CD4-positive, alpha-beta T cell (primary cell): Measurements from ENCODE around the gene SSTR5. TPM values are rescaled to one million over a fixed set of nuclear protein-coding genes. Genes with fewer than 3 reads are reported as not detected.

ENCODE experiments used
- ATAC-seq: fragments of 200-7000 bp; cut with Tn5 transposase; one replicate; pipeline ENCODE4 v1.10.0; 2022; ENCODE audit warnings: mild to moderate bottlenecking; ENCODE audit not compliant: poor library complexity
- CTCF ChIA-PET: fragments of 350-600 bp; sonication (Branson Sonifier 250); formaldehyde crosslinking; loops from one replicate; lab custom pipeline; 2021; ENCODE audit warnings: antibody characterized with exemption, inconsistent platforms; lab: Charles Lee
- POLR2A ChIA-PET: fragments of 350-600 bp; sonication (Branson Sonifier 250); formaldehyde crosslinking; loops from one replicate; lab custom pipeline; 2021; ENCODE audit warnings: antibody characterized with exemption, inconsistent platforms; lab: Charles Lee
- DNase-seq, 14 experiments: peaks; one replicate each; pipeline ENCODE4 v3.0.0-alpha.2; 2013 to 2020; ENCODE audit warnings: mixed read lengths in 2 of 14
- H3K27ac ChIP-seq, 2 donors: one replicate each; pipeline versions ENCODE4 v1.5.1 to v1.7.0; 2013; ENCODE audit warnings: low read length in 2 of 2, low read depth in 1 of 2, mild to moderate bottlenecking in 1 of 2
- H3K27me3 ChIP-seq, 2 experiments: 1 replicate in 1 of 2; 2 replicates in 1 of 2; pipeline versions ENCODE4 v1.6.1 to v1.7.0; 2013; ENCODE audit warnings: low read length in 2 of 2, control low read depth in 1 of 2, mild to moderate bottlenecking in 1 of 2, moderate library complexity in 1 of 2; ENCODE audit not compliant: insufficient read depth in 2 of 2, control insufficient read depth in 1 of 2
- H3K36me3 ChIP-seq: one replicate; pipeline ENCODE4 v1.6.1; 2013; ENCODE audit warnings: low read length, control low read depth; ENCODE audit not compliant: insufficient read depth
- H3K4me1 ChIP-seq: one replicate; pipeline ENCODE4 v1.6.1; 2013; ENCODE audit warnings: low read length, control low read depth; ENCODE audit not compliant: insufficient read depth
- H3K4me3 ChIP-seq: one replicate; pipeline ENCODE4 v1.5.1; 2013; ENCODE audit warnings: mild to moderate bottlenecking, low read length, moderate library complexity
- H3K9me3 ChIP-seq, 2 experiments: 1 replicate in 1 of 2; 2 replicates in 1 of 2; pipeline versions ENCODE4 v1.6.1 to v1.7.0; 2013; ENCODE audit warnings: low read length in 2 of 2, mild to moderate bottlenecking in 2 of 2, control low read depth in 1 of 2, moderate library complexity in 1 of 2; ENCODE audit not compliant: control insufficient read depth in 1 of 2, insufficient read depth in 1 of 2
- H3K27ac Mint-ChIP-seq: one replicate; pipeline ENCODE4 v1.8.0; 2020; ENCODE audit warnings: mixed read lengths
- H3K27me3 Mint-ChIP-seq: one replicate; pipeline ENCODE4 v1.8.0; 2021; ENCODE audit warnings: mixed read lengths
- H3K36me3 Mint-ChIP-seq: one replicate; pipeline ENCODE4 v1.8.0; 2021; ENCODE audit warnings: low read depth, mixed read lengths
- H3K4me1 Mint-ChIP-seq: one replicate; pipeline ENCODE4 v1.8.0; 2021; ENCODE audit warnings: low read depth, mixed read lengths
- H3K4me3 Mint-ChIP-seq: one replicate; pipeline ENCODE4 v1.8.0; 2020; ENCODE audit warnings: mild to moderate bottlenecking, mixed read lengths
- H3K9me3 Mint-ChIP-seq: one replicate; pipeline ENCODE4 v1.8.0; 2020; ENCODE audit warnings: mixed read lengths
- CTCF ChIP-seq: fragments of 200-600 bp; IDR thresholded peaks from one replicate; pipeline ENCODE4 v1.8.0; 2022; ENCODE audit warnings: antibody characterized with exemption, mild to moderate bottlenecking
- intact Hi-C, 2 experiments: fragments of 100-400 bp; cut with DNase I in 1 of 2; cut with micrococcal nuclease in 1 of 2; formaldehyde crosslinking; loops; one replicate each; pipeline versions ENCODE4 v1.15.1 to v1.9.0; 2023 to 2025; cut with DNase I, micrococcal nuclease
- total RNA-seq, 174 experiments: library from RNA in 2 of 174; stranded (reverse) in 2 of 174; gene quantifications; one replicate each; pipeline ENCODE4 v1.2.3 and lab custom pipeline; 2021 to 2026

Gene SSTR5
- total RNA-seq, 2 experiments from 2014 or later, result not detected

DNA sequence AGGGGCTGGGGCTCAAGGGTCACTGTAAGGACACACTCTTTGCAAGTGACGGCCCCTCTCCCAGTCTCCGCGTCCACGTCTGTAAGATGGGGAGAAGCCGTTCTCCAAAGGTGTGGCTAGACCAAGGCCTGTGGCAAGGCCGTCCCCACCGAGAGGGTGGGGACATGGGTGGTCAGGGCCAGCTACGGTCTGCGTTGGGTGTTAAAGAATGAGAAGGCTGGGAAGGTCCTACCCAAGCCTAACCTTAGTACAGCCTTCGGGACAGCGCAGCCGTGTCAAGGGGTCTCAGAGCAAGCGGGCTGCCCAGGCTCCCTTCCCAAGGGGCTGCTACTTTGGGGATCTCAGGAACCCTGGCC, 21.6 kb downstream of the SSTR5 start:
- Histone ChIP-seq H3K4me3 (no peak overlapping the region), H3K27ac (no peak overlapping the region), H3K27me3 (peaks cover 4% of the 10 kb centered on the region in 2 experiments), H3K9me3 (no peaks in the 10 kb centered on the region), H3K4me1 (no peaks in the 10 kb centered on the region), H3K36me3 (no peaks in the 10 kb centered on the region)
- ChIA-PET CTCF (no interaction called here), POLR2A (no interaction called here)
- no peak overlapping the region for H3K27ac Mint-ChIP-seq
- DNase-seq (no peak), ATAC-seq (no peak)
- no peaks in the 10 kb centered on the region for H3K27me3 Mint-ChIP-seq
- no peak for TF ChIP-seq CTCF
- H3K4me3 Mint-ChIP-seq, result no peak overlapping the region
- no peaks in the 10 kb centered on the region for H3K9me3 Mint-ChIP-seq
- no peaks in the 10 kb centered on the region for H3K36me3 Mint-ChIP-seq
- intact Hi-C loops, result no loop called here
- no peaks in the 10 kb centered on the region for H3K4me1 Mint-ChIP-seq

- Mint-ChIP-seq H3K27me3 (no peaks in the 10 kb centered on the region), H3K4me1 (no peaks in the 10 kb centered on the region), H3K27ac (no peak overlapping the region), H3K4me3 (no peak overlapping the region), H3K36me3 (no peaks in the 10 kb centered on the region), H3K9me3 (no peaks in the 10 kb centered on the region)
- no peak overlapping the region for H3K27ac ChIP-seq
- H3K4me3 ChIP-seq, result no peak overlapping the region
- POLR2A ChIA-PET, result interaction anchor here (1.1 kb wide), 1 partner anchor 288 kb away, joined by 3 read pairs; no protein-coding TSS in a partner anchor
- peaks cover 1 to 2% of the 10 kb centered on the region in 2 experiments for H3K27me3 ChIP-seq
- H3K36me3 ChIP-seq, result no peaks in the 10 kb centered on the region
- DNase-seq (no peak), ATAC-seq (no peak)
- CTCF ChIA-PET, result no interaction called here
- no peak for TF ChIP-seq CTCF
- no peaks in the 10 kb centered on the region for H3K4me1 ChIP-seq
- intact Hi-C loops, result no loop called here
- H3K9me3 ChIP-seq, result no peaks in the 10 kb centered on the region
Measured at GRCh38 chr16:1094601-1095449, 22.3 kb downstream of the SSTR5 start.

DNA sequence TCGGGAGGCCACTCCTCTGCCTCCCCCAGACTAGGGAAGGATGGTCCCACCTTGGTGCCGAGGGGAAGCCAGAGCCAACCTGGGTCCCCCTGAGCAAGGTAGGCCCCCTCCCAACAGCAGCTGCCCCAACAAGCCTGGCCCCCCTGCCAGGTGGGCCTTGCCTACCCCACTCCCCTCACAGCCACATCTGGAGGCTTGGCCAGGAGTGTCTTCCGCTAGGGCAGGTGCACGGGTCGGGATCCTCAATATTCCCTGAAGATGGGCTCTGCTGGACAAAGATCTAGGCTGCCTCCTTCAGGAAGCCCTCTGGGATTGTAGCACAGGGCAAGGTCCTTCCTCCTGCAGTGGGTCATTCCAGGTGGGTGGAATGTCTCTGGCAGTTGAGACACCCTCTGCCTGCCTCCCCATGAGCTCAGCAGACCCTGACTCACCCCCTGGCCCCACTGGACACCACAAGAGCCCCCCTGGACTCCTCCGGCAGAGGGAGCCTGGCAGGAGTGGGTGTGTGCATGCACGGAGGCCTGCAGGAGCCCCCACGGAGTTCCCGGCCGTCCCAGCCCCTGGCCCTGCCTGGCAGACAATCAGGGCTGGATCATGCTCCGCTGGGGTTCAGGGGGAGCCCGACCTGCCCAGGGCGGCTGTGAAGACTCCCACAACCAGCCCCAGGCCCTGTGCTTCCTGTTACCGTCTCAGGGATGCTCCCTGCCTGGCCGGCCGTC, 23.1 kb downstream of the SSTR5 start:
- intact Hi-C loops, result no loop called here
- no peaks in the 10 kb centered on the region for H3K36me3 Mint-ChIP-seq
- Histone ChIP-seq H3K9me3 (no peaks in the 10 kb centered on the region), H3K4me3 (no peak overlapping the region), H3K27me3 (no peaks in the 10 kb centered on the region), H3K27ac (no peak overlapping the region), H3K4me1 (no peaks in the 10 kb centered on the region), H3K36me3 (no peaks in the 10 kb centered on the region)
- DNase-seq (no peak), ATAC-seq (no peak)
- no peaks in the 10 kb centered on the region for H3K9me3 Mint-ChIP-seq
- no peak overlapping the region for H3K27ac Mint-ChIP-seq
- no peaks in the 10 kb centered on the region for H3K4me1 Mint-ChIP-seq
- H3K4me3 Mint-ChIP-seq, result no peak overlapping the region
- ChIA-PET POLR2A (interaction anchor here (1.1 kb wide), 1 partner anchor 289 kb away, joined by 3 read pairs; no protein-coding TSS in a partner anchor), CTCF (no interaction called here)
- H3K27me3 Mint-ChIP-seq, result no peaks in the 10 kb centered on the region
- TF ChIP-seq CTCF, result no peak
